DMS153 treated with DMSO at 0.1 percent for 48 hours (cell line): ENCODE data around the gene ERFE.
"Not testable (repeated sequence)": the region's sequence is repeated elsewhere in the genome, so short reads cannot be mapped to it uniquely, and the experiment has no call there.

Experiments
- DNase-seq: peaks from one replicate; lab custom pipeline; 2025; ENCODE audit not compliant: unreplicated experiment; lab: John Stamatoyannopoulos, UW

ERFE gene, protein sequence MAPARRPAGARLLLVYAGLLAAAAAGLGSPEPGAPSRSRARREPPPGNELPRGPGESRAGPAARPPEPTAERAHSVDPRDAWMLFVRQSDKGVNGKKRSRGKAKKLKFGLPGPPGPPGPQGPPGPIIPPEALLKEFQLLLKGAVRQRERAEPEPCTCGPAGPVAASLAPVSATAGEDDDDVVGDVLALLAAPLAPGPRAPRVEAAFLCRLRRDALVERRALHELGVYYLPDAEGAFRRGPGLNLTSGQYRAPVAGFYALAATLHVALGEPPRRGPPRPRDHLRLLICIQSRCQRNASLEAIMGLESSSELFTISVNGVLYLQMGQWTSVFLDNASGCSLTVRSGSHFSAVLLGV

GRCh38 chr2:238158509-238159070 lies at the start of gene ERFE:
Gene ERFE (plus strand): TSS chr2:238158970. CDS start chr2:238159008, 38 bp downstream.
- peak; percentile 33 for DNase-seq

GRCh38 chr2:238113611-238114010 lies 45.2 kb upstream of the ERFE start:
- DNase-seq: no peak

DNA sequence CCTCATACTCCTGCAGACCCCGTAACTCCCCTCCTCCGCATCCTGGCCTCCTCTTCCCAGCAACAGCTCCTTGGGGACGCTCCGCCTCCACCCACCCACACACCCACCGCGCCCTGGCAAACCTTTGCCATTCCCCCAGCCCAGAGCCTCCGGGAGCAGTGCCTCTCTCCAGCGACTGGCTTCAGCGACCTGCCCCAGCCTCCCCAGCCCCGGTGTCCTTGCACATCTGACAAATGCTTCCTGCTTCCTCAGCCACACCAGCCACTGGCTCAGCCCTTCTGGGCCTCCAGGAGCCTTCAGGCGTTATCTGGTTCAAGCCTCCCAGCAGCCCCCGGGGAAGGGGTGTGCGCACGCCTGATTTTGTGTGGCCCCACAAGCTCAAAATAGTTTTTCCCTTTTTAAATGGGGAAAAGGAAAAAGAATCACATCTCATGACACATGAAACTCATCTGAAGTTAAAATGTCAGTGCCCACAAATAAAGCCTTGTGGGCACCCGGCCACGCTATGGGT lies 44.4 kb upstream of the ERFE start:
- no peak for DNase-seq

GRCh38 chr2:238114851-238115660 lies 43.7 kb upstream of the ERFE start:
- DNase-seq: no peak

DNA sequence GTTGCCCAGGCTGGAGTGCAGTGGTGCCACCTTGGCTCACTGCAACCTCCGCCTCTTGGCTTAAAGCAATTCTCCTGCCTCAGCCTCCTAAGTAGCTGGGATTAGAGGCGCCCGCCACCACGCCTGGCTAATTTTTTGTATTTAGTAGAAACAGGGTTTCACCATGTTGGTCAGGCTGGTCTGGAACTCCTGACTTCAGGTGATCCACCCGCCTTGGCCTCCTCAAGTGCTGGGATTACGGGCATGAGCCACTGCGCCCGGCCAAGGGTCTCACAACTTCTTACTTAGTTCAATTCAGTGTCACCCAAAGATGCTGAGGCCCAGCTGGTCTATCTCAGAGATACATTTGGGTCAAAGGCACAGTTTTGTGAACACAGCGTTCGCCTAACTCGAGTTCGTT lies 43.1 kb upstream of the ERFE start:
- DNase-seq: not testable (repeated sequence)

- DNase-seq: no peak
Observed at GRCh38 chr2:238116298-238117198, 42.2 kb upstream of the ERFE start.

GRCh38 chr2:238117199-238118154 lies 41.3 kb upstream of the ERFE start:
- DNase-seq: no peak

- DNase-seq: no peak
Observed at GRCh38 chr2:238119756-238120462, 38.9 kb upstream of the ERFE start.

GRCh38 chr2:238120463-238121298 lies 38.1 kb upstream of the ERFE start:
- DNase-seq: no peak

DNA sequence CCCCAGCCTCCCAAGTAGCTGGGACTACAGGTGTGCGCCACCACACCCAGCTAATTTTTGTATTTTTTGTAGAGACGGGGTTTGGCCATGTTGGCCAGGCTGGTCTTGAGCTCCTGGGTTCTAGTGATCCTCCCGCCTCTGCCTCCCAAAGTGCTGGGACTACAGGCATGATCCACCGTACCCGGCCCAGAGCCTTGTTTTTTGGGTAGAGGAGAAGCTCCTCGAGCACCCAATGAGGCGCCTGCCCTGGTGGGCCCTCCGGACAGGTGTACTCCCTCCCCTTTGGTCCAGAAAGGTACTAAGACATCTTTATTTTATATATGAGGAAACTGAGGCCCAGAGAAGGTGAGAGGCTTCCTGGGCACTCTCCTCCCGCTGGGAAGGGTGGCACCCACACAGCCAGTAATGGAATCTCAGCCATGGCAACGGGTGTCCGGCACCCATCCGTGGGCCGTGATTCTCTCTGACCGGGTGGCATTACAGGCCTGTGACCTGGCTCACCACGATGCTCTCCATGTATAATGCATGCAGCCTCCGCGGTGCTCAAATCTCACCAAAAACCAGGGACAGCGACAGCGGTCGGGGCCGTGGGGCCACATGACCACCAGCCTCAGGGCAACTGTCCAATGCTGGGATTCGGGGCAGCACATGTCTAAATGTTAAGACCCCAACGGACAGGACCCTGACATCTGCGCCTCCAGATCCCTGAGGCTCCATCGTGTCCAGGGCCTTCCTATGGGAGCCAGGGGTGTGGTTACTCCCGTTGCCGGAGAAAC lies 37.1 kb upstream of the ERFE start:
- DNase-seq: no peak

DNA sequence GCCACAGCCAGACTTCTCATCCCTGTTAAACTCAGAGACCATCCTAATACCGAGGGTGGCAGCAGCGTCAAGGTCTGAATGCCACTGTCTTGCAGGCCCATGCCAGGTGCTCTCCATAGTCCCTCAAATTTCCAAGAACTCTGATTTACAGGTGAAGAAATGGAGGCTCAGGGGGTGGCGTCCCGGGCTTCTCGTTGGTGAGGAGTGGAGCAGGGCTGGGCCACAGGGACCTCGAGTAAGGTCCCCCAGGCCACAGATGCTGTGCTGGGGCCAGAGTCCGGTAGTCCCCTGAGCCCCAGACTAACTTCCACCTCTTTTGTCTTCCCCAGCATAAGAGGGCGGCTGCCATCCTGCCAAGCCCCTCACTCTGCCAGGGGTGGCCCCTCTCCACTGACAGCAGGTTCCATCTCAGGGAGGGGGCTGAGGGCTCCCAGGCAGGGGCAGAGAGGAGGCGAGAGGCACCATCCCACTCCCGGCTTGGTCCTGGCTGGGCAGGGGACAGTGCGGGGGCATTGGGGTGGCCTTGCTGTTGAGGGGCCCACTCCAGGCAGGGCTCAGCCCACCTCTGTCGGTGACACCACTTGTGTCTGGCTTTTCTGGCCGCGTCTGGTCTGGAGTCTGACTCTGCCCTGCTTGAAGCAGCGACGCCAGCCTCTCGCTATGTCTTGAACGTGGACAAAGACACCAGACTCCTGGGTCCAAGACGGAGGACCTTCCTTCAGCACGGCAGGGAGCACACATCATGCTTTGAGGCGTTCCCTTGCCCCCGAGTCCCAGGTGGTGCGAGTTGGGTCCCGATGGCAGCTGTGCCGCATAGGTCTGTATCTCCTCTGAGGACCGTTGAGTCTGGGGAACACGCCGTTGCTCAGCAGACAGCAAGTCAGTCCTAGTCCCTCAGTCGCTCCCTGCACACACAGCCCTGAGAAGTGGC lies 36.2 kb upstream of the ERFE start:
- no peak for DNase-seq

GRCh38 chr2:238123218-238123971 lies 35.4 kb upstream of the ERFE start:
- DNase-seq: no peak

- DNase-seq: no peak
Observed at GRCh38 chr2:238123991-238124470, 34.7 kb upstream of the ERFE start.

DNA sequence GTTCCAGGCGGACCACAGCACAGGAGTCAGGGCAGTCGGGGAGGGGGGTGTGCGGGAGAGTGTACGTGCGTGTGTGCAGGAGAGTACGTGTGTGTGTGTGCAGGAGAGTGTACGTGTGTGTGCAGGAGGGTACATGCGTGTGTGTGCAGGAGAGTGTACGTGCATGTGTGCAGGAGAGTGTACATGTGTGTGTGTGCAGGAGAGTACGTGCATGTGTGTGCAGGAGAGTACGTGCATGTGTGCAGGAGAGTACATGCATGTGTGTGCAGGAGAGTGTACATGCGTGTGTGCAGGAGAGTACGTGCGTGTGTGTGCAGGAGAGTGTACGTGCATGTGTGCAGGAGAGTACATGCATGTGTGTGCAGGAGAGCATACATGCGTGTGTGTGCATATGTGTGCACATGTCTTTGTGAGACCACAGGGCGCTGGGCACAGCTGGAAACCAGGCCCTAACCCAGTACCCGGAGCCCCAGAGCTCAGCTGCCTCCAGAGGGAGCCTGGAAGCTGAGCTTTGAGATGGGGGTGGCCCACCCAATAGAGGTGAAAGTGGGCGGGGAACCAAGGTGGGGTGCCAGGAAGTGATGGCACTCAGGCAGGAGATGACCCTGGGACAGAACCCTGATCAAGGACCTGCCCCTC lies 34.2 kb upstream of the ERFE start:
- DNase-seq: no peak
